ENCODE data around the gene TBK1. TPM values are rescaled to one million over a fixed set of nuclear protein-coding genes. Genes with fewer than 3 reads are reported as not detected.

Gene TBK1
- total and polyA plus RNA-seq, 2 of the 13 experiments (the other 11 are each of a cell fraction or from before 2014, with no cell fraction given): 10.3 to 25.2 TPM

GRCh38 chr12:64404470-64405256 is 47.3 kb upstream of the TBK1 start (continued):
- TF ChIP-seq ZNF44 (CRISPR knock-in tag; IDR thresholded peaks at IDR 0.05) (no peak), RXRB (CRISPR knock-in tag; IDR thresholded peaks at IDR 0.05; ENCODE audit: borderline replicate concordance) (peak; percentile 9; the same call in 1 of the 2 replicates), FOXP1 (IDR thresholded peaks at IDR 0.05) (no peak), FOXP1 (CRISPR knock-in tag; IDR thresholded peaks at IDR 0.05) (no peak), ZBTB43 (CRISPR knock-in tag; conservative IDR thresholded peaks at IDR 0.05) (no peak), HDAC1 (CRISPR knock-in tag; IDR thresholded peaks at IDR 0.05) (peak; percentile 80), FUBP1 (CRISPR knock-in tag; IDR thresholded peaks at IDR 0.05; ENCODE audit: borderline replicate concordance) (no peak), RELA (CRISPR knock-in tag; IDR thresholded peaks at IDR 0.05) (no peak), ZNF709 (CRISPR knock-in tag; IDR thresholded peaks at IDR 0.05) (peak; percentile 48; the same call in 1 of the 2 replicates), HNF4G (IDR thresholded peaks at IDR 0.05; ENCODE audit: borderline replicate concordance, low read depth, low read length) (no peak), HNF4G (CRISPR knock-in tag; IDR thresholded peaks at IDR 0.05; ENCODE audit: borderline replicate concordance, low read depth) (0 out of 2 replicates have a peak, but pooled peaks have one; percentile 27), SAFB2 (CRISPR knock-in tag; IDR thresholded peaks at IDR 0.05; ENCODE audit: borderline replicate concordance, low read depth) (peak; percentile 58; the same call in 1 of the 2 replicates), KDM2A (CRISPR knock-in tag; IDR thresholded peaks at IDR 0.05; ENCODE audit: borderline replicate concordance, low read depth) (peak; percentile 74), DNMT3B (CRISPR knock-in tag; conservative IDR thresholded peaks at IDR 0.05) (0 out of 2 replicates have a peak, but pooled peaks have one; percentile 7), EZH2 (conservative IDR thresholded peaks at IDR 0.05; ENCODE audit: low read depth, low read length) (no peak), ZBTB14 (CRISPR knock-in tag; IDR thresholded peaks at IDR 0.05) (peak; percentile 79), BRF2 (CRISPR knock-in tag; IDR thresholded peaks at IDR 0.05) (peak; percentile 68; the same call in 1 of the 2 replicates), ZNF274 (CRISPR knock-in tag; IDR thresholded peaks at IDR 0.05) (peak; percentile 54; the same call in 1 of the 2 replicates), ELF3 (CRISPR knock-in tag; IDR thresholded peaks at IDR 0.05) (peak; percentile 26; the same call in 1 of the 2 replicates), HES4 (CRISPR knock-in tag; IDR thresholded peaks at IDR 0.05; ENCODE audit: borderline replicate concordance) (peak; percentile 80; the same call in 1 of the 2 replicates), ZNF510 (CRISPR knock-in tag; IDR thresholded peaks at IDR 0.05; ENCODE audit: low read depth) (no peak; the same call in 1 of the 2 replicates)
- TF ChIP-seq, protein P1, sequence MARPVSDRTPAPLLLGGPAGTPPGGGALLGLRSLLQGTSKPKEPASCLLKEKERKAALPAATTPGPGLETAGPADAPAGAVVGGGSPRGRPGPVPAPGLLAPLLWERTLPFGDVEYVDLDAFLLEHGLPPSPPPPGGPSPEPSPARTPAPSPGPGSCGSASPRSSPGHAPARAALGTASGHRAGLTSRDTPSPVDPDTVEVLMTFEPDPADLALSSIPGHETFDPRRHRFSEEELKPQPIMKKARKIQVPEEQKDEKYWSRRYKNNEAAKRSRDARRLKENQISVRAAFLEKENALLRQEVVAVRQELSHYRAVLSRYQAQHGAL (CRISPR knock-in tag; IDR thresholded peaks at IDR 0.05; ENCODE audit: not compliant biosample characterization): peak; percentile 36
